WERI-Rb-1 (cell line): Measurements from ENCODE around the gene TRIM54.
"Not testable (repeated sequence)": the region's sequence is repeated elsewhere in the genome, so short reads cannot be mapped to it uniquely, and the experiment has no call there.

Experiments
- DNase-seq: peaks from one replicate; pipeline ENCODE4 v3.0.0-alpha.2; 2020
- H3K27ac ChIP-seq: fragments of 250-450 bp; sonication (Bioruptor Pico); 2 replicates; pipeline ENCODE4 v1.5.1; 2020; ENCODE audit warnings: mild to moderate bottlenecking, moderate library complexity
- H3K27me3 ChIP-seq: fragments of 250-450 bp; sonication (Bioruptor Pico); 2 replicates; pipeline ENCODE4 v1.5.1; 2021; ENCODE audit warnings: mild to moderate bottlenecking, low read depth, moderate library complexity; ENCODE audit not compliant: insufficient read depth, severe bottlenecking
- H3K36me3 ChIP-seq: fragments of 250-450 bp; sonication (Bioruptor Pico); 2 replicates; pipeline ENCODE4 v1.5.1; 2020; ENCODE audit warnings: mild to moderate bottlenecking, moderate library complexity
- H3K4me3 ChIP-seq: 2 replicates; pipeline ENCODE4 v1.5.1; 2011; ENCODE audit warnings: low read depth, mild to moderate bottlenecking, control low read depth, low read length
- H3K9me3 ChIP-seq: fragments of 250-450 bp; sonication (Bioruptor Pico); 2 replicates; pipeline ENCODE4 v1.5.1; 2021; ENCODE audit warnings: mild to moderate bottlenecking, moderate library complexity; ENCODE audit not compliant: severe bottlenecking
- CTCF ChIP-seq: IDR thresholded peaks from 2 replicates; pipeline ENCODE4 v1.5.1; 2011; ENCODE audit warnings: low read depth, mild to moderate bottlenecking, control low read depth, inconsistent platforms, low read length

TRIM54 gene

GRCh38 chr2:27291865-27292264, 9.6 kb downstream of the TRIM54 start:
- H3K36me3 ChIP-seq: no peaks in the 10 kb centered on the region
- H3K4me3 ChIP-seq: no peak overlapping the region
- peak; percentile 57 for DNase-seq
- no peaks in the 10 kb centered on the region for H3K27me3 ChIP-seq
- H3K27ac ChIP-seq: no peak overlapping the region
- TF ChIP-seq CTCF: peak; percentile 79
- no peaks in the 10 kb centered on the region for H3K9me3 ChIP-seq

GRCh38 chr2:27294928-27295327, 12.7 kb downstream of the TRIM54 start:
- H3K9me3 ChIP-seq: no peaks in the 10 kb centered on the region
- DNase-seq: no peak
- TF ChIP-seq CTCF: no peak
- no peak overlapping the region for H3K4me3 ChIP-seq
- no peaks in the 10 kb centered on the region for H3K27me3 ChIP-seq
- H3K36me3 ChIP-seq: no peaks in the 10 kb centered on the region
- no peak overlapping the region for H3K27ac ChIP-seq

GRCh38 chr2:27296481-27296880, 14.3 kb downstream of the TRIM54 start:
- TF ChIP-seq CTCF: no peak
- no peak for DNase-seq
- H3K27ac ChIP-seq: no peak overlapping the region

GRCh38 chr2:27297195-27297594, 15.0 kb downstream of the TRIM54 start:
- H3K36me3 ChIP-seq: no peaks in the 10 kb centered on the region
- DNase-seq: no peak
- no peaks in the 10 kb centered on the region for H3K9me3 ChIP-seq
- no peaks in the 10 kb centered on the region for H3K27me3 ChIP-seq
- TF ChIP-seq CTCF: no peak
- no peak overlapping the region for H3K4me3 ChIP-seq
- no peak overlapping the region for H3K27ac ChIP-seq

More at GRCh38 chr2:27296481-27296880, 14.3 kb downstream of the TRIM54 start:
- no peak overlapping the region for H3K4me3 ChIP-seq
- no peaks in the 10 kb centered on the region for H3K36me3 ChIP-seq
- no peaks in the 10 kb centered on the region for H3K9me3 ChIP-seq
- H3K27me3 ChIP-seq: no peaks in the 10 kb centered on the region

GRCh38 chr2:27298391-27299080, 16.3 kb downstream of the TRIM54 start:
- Histone ChIP-seq H3K27me3 (no peaks in the 10 kb centered on the region), H3K4me3 (no peak overlapping the region), H3K9me3 (no peaks in the 10 kb centered on the region), H3K36me3 (no peaks in the 10 kb centered on the region), H3K27ac (no peak overlapping the region)
- no peak for DNase-seq
- no peak for TF ChIP-seq CTCF

- not testable (repeated sequence) for H3K27me3 ChIP-seq, H3K36me3 ChIP-seq, H3K27ac ChIP-seq, H3K9me3 ChIP-seq, DNase-seq, H3K4me3 ChIP-seq
Measured at GRCh38 chr2:27300606-27301005, 18.4 kb downstream of the TRIM54 start.
